ENCODE data around the gene DNASE2B.
A peak's percentile ranks its signal among the peaks of the same experiment; 100 is the strongest.
"Not testable (repeated sequence)": the region's sequence is repeated elsewhere in the genome, so short reads cannot be mapped to it uniquely, and the experiment has no call there.

DNASE2B gene

DNA sequence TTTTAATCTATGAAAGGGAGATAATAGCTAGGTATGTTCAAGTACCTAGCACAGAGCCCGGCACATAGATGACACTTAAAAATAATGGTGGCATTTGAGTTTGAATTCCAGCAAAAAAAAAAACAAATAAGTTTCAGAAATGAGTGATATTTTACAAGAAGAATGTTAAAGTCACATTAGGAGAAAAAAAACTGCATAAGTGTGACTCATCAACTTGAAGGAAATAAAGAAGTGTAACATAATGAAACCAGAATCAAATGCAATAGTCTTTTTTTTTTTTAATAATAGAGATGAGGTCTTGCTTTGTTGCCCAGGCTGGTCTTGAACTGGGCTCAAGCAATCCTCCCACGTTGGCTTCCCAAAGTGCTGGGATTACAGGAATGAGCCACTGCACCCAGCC is 17.1 kb downstream of the DNASE2B start:
- DNase-seq, result no peak

DNA sequence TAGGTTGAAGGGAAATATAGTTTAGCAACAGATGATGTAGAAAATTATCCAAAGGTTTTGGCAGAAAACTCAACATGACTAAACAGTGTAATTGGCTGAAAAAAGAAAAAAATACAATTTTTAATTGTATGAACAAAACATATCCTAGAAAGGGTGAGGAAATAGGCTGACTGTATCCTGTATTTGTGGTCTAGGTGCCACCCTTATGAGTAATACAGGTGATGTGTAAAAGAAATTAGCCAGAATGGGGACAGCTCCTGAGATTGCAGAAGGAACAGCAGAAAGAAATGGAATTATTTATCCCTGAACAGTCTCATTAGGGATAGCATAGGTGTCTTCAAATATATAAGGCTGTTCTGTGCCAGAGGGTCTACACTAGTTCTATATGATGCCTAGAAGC is 24.6 kb downstream of the DNASE2B start:
- DNase-seq, result no peak

DNA sequence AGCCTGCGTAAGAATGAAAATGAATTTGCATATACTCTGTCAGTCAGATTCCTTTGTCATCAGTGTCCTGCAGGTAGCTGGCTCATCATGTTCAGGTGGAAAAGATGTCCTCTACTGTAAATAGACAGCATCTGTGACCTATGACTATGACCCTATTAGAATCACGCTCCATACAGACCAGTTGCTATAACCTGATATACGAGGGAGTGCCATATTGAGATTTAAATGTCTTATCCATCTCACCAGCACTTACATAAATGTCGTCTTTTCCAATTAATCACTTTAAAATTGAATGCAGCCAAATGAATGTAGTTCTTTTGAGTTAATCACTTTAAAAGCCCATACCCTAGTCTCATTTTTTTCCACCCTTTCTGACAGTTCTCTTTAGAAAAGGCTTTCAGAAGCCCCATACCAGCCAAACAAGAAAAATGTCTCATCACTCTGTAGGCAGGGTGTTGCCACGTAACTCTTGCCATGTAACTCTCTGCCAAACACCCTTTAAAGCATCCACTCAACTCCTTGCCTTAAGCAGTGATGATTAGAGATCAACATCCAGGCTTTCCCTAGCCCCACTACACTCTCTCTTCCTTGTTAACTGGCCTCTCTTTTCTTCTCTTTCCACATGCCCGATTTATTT is 26.3 kb downstream of the DNASE2B start:
- no peak for DNase-seq

GRCh38 chr1:84425150-84425896 is 27.0 kb downstream of the DNASE2B start:
- no peak for DNase-seq

GRCh38 chr1:84426376-84426775 is 28.1 kb downstream of the DNASE2B start:
- no peak for DNase-seq

DNA sequence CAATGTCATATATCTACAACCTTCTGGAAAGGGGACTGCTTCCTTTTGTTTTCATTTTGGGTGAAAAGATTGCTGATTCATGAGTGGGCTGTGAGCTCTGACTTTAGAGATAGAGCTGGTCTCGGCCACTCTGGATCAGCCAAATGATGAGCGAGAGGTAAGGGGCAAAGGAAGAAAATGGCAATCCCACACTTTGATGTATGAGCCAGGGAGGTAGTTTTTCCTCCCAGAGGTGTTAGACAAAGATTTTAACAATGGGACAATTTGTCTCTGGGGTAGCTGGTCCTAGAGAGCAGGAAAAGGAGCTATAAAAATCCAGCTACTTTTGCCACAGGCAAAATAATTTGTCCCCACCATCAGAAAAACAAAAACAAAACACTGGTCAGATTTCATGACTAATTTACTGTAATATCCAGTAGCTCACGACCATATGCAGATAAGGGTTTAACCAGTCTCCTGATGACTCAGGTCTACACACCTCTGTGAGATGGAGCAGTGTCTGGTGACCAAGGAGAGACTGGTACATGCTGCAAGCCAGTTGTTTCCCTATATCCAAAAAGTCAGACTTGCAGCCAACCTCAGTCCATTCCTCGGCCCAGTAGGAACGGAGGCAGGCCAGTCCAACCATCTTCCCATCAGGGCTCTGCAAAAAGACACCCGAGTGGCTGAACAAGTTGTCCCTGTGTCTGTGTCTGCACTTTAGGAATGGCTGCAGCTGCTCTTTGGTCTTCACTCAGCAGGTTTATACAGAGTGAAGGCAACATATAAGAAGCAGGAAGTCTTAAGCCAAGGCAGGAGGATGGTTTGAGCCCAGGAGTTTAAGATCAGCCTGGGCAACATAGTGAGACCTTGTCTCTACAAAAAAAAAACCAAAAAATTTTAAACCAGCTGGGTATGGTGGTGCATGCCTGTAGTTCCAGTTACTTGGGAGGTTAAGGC is 29.2 kb downstream of the DNASE2B start:
- DNase-seq, result no peak

DNA sequence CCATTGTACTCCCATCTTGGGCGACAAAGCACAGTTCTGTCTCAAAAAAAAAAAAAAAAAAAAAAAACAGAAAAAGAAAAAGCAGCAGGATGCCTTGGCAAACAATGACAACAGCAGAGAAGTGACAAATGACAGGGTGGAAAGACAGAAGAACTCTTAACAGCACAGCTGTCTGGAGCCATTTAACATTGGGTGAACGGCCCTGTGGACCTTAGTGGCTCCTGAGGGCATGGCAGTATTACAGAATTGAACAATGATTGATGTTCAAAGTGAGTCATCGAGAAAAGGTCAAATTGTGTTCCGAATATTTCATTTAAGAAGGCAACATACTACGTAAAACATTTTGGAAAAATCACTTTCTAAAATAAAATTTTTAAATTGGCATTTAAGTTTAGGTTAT is 30.0 kb downstream of the DNASE2B start:
- no peak for DNase-seq

DNA sequence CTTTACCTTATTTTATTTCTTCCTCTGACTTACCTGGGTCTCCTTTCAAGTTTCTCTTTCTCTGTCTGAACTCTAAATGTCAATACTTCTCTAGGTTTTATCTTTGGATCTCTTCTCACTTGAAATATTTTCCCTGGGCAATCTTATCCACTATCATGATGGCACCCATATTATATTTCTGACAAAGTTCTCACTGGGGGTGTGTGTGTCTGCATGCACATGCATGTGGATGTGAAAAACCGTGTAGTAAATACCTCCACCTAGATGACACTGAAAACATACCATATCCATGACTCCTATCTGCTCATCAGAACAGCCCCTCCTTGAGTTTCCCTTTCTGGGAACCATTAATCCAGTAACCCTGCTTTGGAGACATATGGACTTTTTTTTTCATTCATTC is 30.9 kb downstream of the DNASE2B start:
- no peak for DNase-seq

- DNase-seq, result no peak
Measured at GRCh38 chr1:84430546-84430945, 32.3 kb downstream of the DNASE2B start.

- DNase-seq, result peak; percentile 71
Measured at GRCh38 chr1:84433258-84434080, 35.2 kb downstream of the DNASE2B start.

DNA sequence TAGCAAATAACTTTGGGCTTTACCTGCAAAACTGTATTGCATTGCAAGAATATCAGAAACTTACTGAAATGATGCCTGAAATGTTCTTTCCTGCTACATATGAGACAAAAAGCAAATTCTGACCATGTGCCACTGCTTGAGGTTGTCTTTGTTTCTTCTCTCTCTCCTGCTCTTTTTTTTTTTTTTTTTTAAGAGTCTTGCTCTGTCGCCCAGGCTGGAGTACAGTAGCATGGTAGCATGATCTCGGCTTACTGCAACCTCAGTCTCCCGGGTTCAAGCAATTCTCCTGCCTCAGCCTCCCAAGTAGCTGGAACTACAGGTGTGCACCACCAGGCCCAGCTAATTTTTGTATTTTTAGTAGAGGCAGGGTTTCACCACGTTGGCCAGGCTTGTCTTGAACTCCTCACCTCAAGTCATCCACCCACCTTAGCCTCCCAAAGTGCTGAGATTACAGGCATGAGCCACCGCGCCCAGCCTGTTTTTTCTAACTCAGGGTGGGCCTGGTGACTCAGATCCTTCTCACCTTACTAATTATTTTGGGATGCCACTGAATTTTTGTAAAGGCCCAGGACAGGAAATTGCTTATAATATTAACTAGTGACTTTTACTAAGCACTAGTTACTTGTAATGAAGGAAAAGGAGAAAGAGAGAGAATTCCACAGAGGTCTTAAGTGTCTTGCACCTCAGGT is 35.9 kb downstream of the DNASE2B start:
- DNase-seq, result no peak

- DNase-seq, result no peak
Measured at GRCh38 chr1:84434801-84435549, 36.7 kb downstream of the DNASE2B start.

DNA sequence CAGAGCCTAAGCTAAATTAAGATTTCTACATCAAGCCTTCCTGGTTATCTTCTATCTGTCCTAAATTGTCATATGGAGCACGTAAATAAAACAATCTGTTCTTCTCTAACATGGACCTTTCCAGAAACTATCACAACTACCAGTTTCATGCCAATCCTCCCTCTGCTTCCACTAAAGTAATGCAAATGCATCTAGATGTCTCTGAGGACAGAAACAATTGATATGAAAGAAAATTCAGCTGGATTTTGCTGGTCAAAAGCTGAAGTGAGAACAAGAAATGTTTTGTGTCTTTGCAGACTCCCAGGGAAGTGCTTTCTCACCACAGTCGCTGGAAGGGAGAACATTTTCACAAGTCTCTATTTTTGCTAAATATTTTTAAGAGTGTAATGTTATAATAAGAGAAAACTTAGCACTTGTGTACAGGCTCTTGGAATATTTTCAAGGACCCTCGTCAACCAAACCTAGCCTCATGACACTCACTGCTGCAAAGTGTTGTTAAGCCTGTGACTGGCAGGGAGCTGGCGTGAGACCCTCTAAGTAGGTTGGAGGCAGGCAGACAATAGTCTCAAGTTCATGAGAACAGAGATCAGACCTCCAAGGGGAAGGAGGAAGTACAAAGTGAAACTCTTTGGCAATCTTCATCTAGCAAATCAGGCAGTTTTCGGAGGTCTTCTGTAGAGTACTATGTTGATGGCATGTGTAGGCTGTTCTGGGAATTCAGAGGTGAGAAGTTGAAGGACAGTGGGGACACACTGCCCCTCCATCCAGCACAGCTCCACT is 38.8 kb downstream of the DNASE2B start:
- DNase-seq, result no peak

GRCh38 chr1:84442256-84442655 is 44.0 kb downstream of the DNASE2B start:
- peak; percentile 28 for DNase-seq

- DNase-seq, result not testable (repeated sequence)
Measured at GRCh38 chr1:84442747-84443646, 44.7 kb downstream of the DNASE2B start.

- DNase-seq, result not testable (repeated sequence)
Measured at GRCh38 chr1:84448704-84449103, 50.4 kb downstream of the DNASE2B start.

- no peak for DNase-seq
Measured at GRCh38 chr1:84450910-84451309, 52.6 kb downstream of the DNASE2B start.

GRCh38 chr1:84452436-84452835 is 54.2 kb downstream of the DNASE2B start:
- no peak for DNase-seq

DNA sequence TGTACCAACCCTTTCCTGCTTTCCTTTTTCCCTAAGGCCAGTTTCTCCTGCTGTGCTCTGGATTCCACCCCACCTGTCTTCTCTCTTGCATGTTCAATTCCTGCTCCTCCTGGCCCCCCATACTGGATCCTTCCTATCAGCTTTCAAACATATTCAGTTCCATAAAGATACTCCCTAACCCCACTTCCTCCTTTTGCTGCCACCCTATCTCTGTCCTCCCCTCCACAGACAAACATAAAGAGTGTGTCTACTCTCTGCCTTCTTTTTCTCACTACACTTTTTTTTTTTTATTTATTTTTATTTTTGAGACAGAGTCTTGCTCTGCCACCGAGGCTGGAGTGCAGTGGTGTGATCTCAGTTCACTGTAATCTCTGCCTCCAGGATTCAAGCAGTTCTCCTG is 63.8 kb downstream of the DNASE2B start:
- DNase-seq, result no peak

Measured in COR-L47 (cell line).